Activated T-helper 2 cell treated with anti-CD3 and anti-CD28 coated beads, Interferon-gamma antibody, Interleukin-2, Interleukin-4, amounts not matched to agents 10 μg/mL and 5 μg/mL and 100 μg/mL, durations not matched to agents 14 hours and 24 hours and 36 hours (primary cell): ENCODE measurements around the gene FGFRL1. TPM values are rescaled to one million over a fixed set of nuclear protein-coding genes. Genes with fewer than 3 reads are reported as not detected.
"Not testable (repeated sequence)": the region's sequence is repeated elsewhere in the genome, so short reads cannot be mapped to it uniquely, and the experiment has no call there.

ENCODE experiments used
- DNase-seq: peaks from one replicate; pipeline ENCODE4 v3.0.0; 2021; ENCODE audit warnings: low spot score
- H3K27ac Mint-ChIP-seq: one replicate; pipeline ENCODE4 v1.8.0; 2021; ENCODE audit warnings: mixed read lengths
- H3K27me3 Mint-ChIP-seq: one replicate; pipeline ENCODE4 v1.8.0; 2021; ENCODE audit warnings: low read depth, mixed read lengths
- H3K36me3 Mint-ChIP-seq: one replicate; pipeline ENCODE4 v1.8.0; 2021; ENCODE audit warnings: low read depth, mixed read lengths
- H3K4me1 Mint-ChIP-seq: one replicate; pipeline ENCODE4 v1.8.0; 2021; ENCODE audit warnings: low read depth, mixed read lengths
- H3K4me3 Mint-ChIP-seq: one replicate; pipeline ENCODE4 v1.8.0; 2021; ENCODE audit warnings: low read depth, mild to moderate bottlenecking, moderate library complexity, mixed read lengths
- H3K9me3 Mint-ChIP-seq: one replicate; pipeline ENCODE4 v1.8.0; 2021; ENCODE audit warnings: mixed read lengths
- intact Hi-C: fragments of 100-400 bp; cut with micrococcal nuclease; formaldehyde crosslinking; loops from one replicate; pipeline ENCODE4 v1.15.1; 2023
- total RNA-seq: library from RNA; stranded (reverse); gene quantifications from 2 replicates; pipeline ENCODE4 v1.2.3, GENCODE V29; 2022

FGFRL1 gene
- total RNA-seq, 1 donor from 2014 or later = 17.5 TPM

DNA sequence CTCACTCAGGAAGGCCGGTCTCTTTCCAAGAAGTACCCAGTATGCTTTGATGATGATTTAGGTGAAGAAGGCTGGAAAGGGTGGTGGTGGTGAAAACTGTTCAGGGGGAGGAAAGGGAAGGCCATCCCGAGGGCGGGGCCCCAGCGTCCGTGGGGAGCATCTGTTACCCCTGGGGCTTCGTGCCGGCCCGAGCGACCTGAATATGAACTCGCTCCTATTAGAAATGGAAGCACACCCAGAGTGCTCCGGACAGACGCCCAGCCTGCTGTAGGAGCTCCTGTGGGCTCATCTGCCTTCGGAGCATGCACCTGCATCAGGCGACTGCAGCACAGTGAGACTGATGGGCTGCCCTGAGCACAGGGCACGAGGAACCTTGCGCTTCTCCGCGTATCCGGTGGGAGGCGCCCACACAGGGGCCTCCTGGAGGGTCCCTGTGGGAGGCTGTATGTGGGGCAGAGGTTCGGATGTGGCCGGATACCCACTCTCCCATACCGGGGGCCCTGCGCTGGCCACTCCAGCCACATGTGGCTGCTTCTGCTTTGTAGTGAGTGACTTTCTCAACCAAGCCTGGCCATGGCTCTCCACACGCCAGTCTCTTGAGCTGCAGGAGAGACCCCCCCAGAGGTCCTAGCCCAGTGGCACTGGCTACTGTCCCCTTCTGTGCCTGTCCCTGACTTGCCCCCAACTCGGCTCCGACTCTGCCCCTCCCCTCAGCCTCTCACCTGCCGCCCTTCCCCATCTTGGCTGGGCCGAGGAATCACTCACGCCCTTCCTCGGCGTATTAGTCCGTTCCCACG, 36.7 kb downstream of the FGFRL1 start:
- H3K4me1 Mint-ChIP-seq = peaks cover 2% of the 10 kb centered on the region
- H3K36me3 Mint-ChIP-seq = no peaks in the 10 kb centered on the region
- H3K27me3 Mint-ChIP-seq = peaks cover 19% of the 10 kb centered on the region
- no peaks in the 10 kb centered on the region for H3K9me3 Mint-ChIP-seq
- no peak overlapping the region for H3K4me3 Mint-ChIP-seq
- intact Hi-C loops = no loop called here
- H3K27ac Mint-ChIP-seq = no peak overlapping the region
- DNase-seq = no peak

DNA sequence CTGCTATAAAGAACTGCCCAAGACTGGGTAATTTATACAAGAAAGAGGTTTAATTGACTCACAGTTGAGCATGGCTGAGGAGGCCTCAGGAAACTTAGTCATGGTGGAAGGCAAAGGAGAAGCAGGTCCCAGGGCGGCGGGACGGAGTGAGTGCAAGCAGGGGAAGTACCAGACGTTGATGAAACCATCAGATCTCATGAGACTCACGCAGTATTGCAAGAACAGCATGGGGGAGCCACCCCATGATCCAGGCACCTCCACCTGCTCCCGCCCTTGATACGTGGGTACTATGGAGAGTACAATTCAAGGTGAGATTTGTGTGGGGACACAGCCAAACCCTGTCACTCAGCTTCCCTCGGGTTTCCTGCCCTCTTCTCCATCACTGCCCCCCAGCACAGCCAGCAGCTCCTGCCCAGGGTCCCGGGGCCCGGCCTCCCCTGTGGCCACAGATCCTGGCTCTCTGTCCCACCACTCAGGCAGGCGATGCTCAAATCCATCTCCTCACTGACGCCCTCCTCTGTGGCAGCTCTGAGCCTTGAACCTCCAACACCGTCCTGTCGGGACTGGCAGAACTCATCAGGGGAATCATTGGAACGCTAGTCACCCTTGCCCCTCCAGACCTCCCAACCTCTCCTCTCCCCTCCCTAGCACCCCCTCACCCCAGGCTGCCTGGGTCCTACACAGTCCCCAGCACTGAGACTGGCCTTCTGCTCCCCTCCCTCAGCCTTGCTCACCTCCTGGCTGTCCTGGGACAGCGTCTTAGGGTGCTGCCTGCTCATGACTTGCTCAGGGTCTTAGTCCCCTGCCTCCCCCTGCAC, 37.6 kb downstream of the FGFRL1 start:
- intact Hi-C loops = no loop called here
- peaks cover 2% of the 10 kb centered on the region for H3K4me1 Mint-ChIP-seq
- no peaks in the 10 kb centered on the region for H3K9me3 Mint-ChIP-seq
- H3K27me3 Mint-ChIP-seq = peaks cover 21% of the 10 kb centered on the region
- H3K4me3 Mint-ChIP-seq = no peak overlapping the region
- DNase-seq = no peak
- no peaks in the 10 kb centered on the region for H3K36me3 Mint-ChIP-seq
- no peak overlapping the region for H3K27ac Mint-ChIP-seq

DNA sequence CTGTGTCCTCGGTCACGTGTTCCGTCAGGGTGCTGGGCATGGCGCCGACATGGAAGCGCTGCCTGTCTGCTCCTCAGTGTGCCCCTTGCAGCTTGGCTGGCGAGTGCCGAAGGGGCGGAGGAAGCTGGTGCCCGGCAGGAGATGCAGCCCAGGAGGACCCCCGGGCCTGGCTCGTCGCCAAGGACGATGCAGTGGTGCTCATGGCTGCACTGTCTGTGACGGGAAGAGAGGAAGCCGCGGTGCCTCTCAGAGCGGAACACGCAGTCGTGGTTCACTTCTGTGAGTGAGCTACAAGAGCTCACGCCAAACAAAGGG, 38.1 kb downstream of the FGFRL1 start:
- intact Hi-C loops = no loop called here
- DNase-seq = no peak
- Mint-ChIP-seq H3K4me1 (peaks cover 2% of the 10 kb centered on the region), H3K36me3 (no peaks in the 10 kb centered on the region), H3K9me3 (no peaks in the 10 kb centered on the region), H3K27ac (no peak overlapping the region), H3K27me3 (peaks cover 21% of the 10 kb centered on the region), H3K4me3 (no peak overlapping the region)

DNA sequence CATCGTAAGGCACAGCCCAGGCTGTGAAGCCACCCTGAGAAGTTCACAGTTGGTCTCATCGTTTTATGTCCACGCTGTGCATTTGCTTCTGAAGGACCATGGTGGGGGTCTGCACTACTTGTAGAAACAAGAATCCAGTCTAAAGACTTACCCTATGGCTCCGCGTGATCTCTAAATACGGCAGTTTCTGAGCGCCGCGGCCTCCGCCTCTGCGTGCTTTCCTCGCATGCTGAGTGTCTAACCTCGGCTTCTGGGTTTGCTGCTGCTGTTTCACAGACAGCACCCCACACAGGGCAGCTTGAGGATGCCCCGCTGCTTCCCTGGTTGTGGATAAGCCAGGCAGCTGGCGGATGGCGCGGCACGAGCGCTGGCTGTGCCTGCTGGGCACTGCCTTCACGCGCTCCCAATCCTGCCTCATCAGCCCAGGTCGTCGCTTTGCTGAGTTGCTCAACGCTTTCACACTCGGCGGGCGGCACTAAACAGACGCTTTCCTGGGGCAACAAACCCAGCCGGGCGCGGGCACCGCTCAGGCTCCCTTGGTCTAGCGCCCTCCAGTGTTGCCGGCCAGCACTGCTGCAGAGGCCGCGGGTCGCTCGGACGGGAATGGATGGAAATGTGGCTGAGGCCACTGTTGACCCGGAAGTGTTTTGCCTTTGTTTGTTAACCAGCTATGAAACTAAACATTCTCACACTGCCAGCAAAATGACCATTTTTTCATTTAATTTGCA, 39.2 kb downstream of the FGFRL1 start:
- peaks cover 4% of the 10 kb centered on the region for H3K4me1 Mint-ChIP-seq
- H3K36me3 Mint-ChIP-seq = no peaks in the 10 kb centered on the region
- H3K4me3 Mint-ChIP-seq = no peak overlapping the region
- DNase-seq = no peak
- H3K9me3 Mint-ChIP-seq = no peaks in the 10 kb centered on the region
- H3K27me3 Mint-ChIP-seq = peaks cover 16% of the 10 kb centered on the region
- intact Hi-C loops = no loop called here
- H3K27ac Mint-ChIP-seq = no peak overlapping the region

DNA sequence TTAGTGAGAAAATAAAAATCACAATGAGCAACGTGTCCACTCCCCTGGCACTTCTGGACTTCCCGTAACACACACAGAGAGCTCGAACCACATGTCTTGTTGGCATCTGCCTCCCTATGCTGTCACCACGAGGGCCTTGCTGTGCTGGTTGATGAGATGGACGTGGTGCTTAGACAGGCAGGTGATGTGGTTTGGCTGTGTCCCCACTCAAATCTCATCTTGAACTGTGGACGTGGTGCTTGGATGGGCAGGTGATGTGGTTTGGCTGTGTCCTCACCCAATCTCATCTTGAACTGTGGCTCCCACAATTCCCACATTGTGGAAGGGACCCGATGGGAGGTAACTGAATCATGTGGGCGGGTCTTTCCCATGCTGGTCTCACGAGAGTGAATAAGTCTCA, 40.0 kb downstream of the FGFRL1 start:
- no peak overlapping the region for H3K27ac Mint-ChIP-seq
- no peaks in the 10 kb centered on the region for H3K9me3 Mint-ChIP-seq
- H3K27me3 Mint-ChIP-seq = peaks cover 20% of the 10 kb centered on the region
- no peak for DNase-seq
- no peak overlapping the region for H3K4me3 Mint-ChIP-seq
- intact Hi-C loops = no loop called here
- H3K4me1 Mint-ChIP-seq = peaks cover 11% of the 10 kb centered on the region
- no peaks in the 10 kb centered on the region for H3K36me3 Mint-ChIP-seq

DNA sequence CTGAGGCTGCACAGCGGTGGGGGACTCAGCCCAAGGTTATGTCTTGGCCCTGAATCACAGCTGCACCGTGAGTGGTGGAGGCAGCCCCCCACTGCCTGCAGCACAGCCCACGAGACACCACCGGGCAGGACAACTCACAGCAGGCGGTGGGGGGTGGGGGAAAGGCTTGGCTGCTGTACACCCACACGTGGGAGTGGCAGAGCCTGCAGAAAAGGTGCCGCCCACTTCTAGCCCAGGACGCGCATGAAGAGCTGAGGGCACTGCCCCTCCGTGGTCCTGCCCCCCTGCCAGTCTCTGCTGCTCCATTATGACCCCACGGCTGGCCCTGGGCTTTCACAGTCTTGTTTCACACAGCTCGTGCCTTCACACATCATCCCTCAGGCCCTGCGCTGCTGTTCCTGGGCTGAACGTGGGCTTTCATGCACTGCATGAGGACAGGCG, 40.8 kb downstream of the FGFRL1 start:
- peaks cover 17% of the 10 kb centered on the region for H3K27me3 Mint-ChIP-seq
- peaks cover 11% of the 10 kb centered on the region for H3K4me1 Mint-ChIP-seq
- no peak for DNase-seq
- no peaks in the 10 kb centered on the region for H3K36me3 Mint-ChIP-seq
- H3K9me3 Mint-ChIP-seq = no peaks in the 10 kb centered on the region
- intact Hi-C loops = no loop called here
- no peak overlapping the region for H3K27ac Mint-ChIP-seq
- H3K4me3 Mint-ChIP-seq = no peak overlapping the region

DNA sequence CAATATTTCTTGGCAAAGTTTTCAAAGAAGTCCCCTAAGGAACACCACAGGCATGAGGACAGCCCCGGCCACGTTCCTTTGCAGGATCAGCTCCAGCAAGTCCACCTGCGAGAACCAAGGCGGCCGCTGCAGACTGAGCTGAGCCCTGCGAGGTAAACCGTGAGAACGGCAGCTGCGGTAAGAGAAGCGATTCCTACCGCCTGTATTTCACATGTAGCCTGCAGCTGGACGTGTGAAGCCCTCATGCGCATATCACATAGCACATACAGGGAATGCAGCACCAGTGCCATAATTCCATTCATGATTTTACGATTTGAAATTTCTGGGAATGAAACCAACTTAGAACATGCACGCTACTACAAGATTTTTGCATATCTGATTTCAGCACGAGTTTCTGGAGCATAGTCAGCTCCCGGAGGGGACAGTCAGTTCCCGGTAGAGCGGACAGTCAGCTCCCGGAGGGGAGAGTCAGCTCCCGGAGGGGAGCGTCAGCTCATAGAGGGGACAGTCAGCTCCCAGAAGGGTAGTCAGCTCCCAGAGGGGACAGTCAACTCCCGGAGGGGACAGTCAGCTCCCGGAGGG, 41.7 kb downstream of the FGFRL1 start:
- no peak overlapping the region for H3K4me3 Mint-ChIP-seq
- H3K27ac Mint-ChIP-seq = no peak overlapping the region
- no peak for DNase-seq
- peaks cover 9% of the 10 kb centered on the region for H3K4me1 Mint-ChIP-seq
- no peaks in the 10 kb centered on the region for H3K36me3 Mint-ChIP-seq
- intact Hi-C loops = no loop called here
- H3K9me3 Mint-ChIP-seq = no peaks in the 10 kb centered on the region
- H3K27me3 Mint-ChIP-seq = peaks cover 11% of the 10 kb centered on the region

DNA sequence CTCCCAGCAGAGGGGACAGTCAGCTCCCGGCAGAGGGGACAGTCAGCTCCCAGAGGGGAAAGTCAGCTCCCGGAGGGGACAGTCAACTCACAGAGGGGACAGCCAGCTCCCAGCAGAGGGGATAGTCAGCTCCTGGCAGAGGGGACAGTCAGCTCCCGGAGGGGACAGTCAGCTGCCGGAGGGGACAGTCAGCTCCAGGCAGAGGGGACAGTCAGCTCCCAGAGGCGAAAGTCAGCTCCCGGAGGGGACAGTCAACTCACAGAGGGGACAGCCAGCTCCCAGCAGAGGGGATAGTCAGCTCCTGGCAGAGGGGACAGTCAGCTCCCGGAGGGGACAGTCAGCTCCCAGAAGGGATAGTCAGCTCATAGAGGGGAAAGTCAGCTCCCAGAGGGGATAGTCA, 42.5 kb downstream of the FGFRL1 start:
- DNase-seq, H3K4me3 Mint-ChIP-seq, H3K36me3 Mint-ChIP-seq, H3K9me3 Mint-ChIP-seq, H3K4me1 Mint-ChIP-seq, H3K27ac Mint-ChIP-seq, intact Hi-C loops: not testable (repeated sequence)
- H3K27me3 Mint-ChIP-seq = peaks cover 11% of the 10 kb centered on the region

DNA sequence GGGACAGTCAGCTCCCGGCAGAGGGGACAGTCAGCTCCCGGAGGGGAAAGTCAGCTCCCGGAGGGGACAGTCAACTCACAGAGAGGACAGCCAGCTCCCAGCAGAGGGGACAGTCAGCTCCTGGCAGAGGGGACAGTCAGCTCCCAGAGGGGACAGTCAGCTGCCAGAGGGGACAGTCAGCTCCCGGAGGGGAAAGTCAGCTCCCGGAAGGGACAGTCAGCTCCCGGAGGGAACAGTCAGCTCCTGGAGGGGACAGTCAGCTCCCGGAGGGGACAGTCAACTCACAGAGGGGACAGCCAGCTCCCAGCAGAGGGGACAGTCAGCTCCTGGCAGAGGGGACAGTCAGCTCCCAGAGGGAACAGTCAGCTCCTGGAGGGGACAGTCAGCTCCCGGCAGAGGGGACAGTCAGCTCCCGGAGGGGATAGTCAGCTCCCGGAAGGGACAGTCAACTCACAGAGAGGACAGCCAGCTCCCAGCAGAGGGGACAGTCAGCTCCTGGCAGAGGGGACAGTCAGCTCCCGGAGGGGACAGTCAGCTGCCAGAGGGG, 43.3 kb downstream of the FGFRL1 start:
- intact Hi-C loops = loop anchor here (5.0 kb wide), 1 partner anchor 42 kb away; the partner anchor contains the start of gene FGFRL1
- H3K9me3 Mint-ChIP-seq, H3K36me3 Mint-ChIP-seq, H3K27ac Mint-ChIP-seq, H3K4me3 Mint-ChIP-seq, DNase-seq, H3K4me1 Mint-ChIP-seq: not testable (repeated sequence)
- peaks cover 11% of the 10 kb centered on the region for H3K27me3 Mint-ChIP-seq

DNA sequence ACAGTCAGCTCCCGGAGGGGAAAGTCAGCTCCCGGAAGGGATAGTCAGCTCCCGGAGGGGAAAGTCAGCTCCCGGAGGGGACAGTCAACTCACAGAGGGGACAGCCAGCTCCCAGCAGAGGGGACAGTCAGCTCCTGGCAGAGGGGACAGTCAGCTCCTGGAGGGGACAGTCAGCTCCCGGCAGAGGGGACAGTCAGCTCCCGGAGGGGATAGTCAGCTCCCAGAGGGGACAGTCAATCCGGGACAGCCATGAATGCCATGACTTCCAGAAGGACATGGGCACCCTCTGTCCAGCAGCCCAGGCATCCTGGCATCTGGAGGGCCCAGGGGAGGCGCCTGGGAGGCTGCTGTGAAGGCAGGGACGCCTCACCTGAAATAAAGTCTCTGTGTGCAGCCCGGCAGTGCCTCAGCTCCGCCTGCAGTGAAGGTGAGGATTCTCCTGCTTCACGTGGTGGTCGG, 43.8 kb downstream of the FGFRL1 start:
- DNase-seq, H3K36me3 Mint-ChIP-seq, H3K27ac Mint-ChIP-seq, H3K4me1 Mint-ChIP-seq, H3K9me3 Mint-ChIP-seq: not testable (repeated sequence)
- H3K27me3 Mint-ChIP-seq = peaks cover 11% of the 10 kb centered on the region
- H3K4me3 Mint-ChIP-seq = peak overlapping the region; percentile 46
- intact Hi-C loops = loop anchor here (5.0 kb wide), 1 partner anchor 43 kb away; the partner anchor contains the start of gene FGFRL1

DNA sequence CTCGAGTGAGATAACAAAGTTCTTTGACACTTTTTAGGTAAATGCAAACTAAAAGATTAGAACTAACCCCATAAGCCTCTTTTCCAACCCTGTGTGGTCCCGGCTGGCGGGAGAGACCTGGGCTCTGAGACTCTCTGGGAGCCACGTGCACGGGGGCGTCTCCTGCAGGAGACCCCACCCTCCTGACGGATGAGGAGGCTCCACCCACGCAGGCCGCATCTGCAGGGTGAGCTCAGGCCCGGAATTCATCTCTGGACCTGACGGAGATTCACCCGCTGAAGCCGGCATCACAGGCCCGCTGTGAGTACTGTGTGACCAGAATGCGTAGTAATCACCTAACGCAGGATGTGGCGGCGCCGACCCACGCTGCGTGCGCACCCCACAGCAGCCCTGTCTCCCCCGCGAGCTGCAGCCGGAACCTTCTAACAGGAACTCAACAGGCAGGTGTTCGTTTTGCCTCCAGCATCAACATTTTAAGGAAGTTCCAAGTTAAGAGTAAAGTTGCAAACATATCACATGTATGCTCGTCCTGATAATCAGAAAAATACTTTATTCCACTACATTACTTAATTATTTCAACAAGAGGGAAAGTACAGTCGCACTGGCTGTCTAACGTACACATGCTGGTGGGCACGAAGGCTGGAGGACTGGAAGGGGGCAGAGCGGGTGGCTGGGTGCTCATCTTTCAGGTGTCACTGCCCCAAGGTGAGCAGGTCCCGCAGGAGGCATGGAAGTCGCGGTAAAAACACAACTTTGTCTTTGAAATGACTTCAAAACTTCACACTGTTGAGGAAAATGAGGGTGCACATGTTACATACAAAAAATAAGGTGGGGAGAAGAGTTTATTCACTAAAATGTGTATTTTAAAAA, 44.5 kb downstream of the FGFRL1 start:
- H3K27ac Mint-ChIP-seq = peak overlapping the region; percentile 17
- no peaks in the 10 kb centered on the region for H3K36me3 Mint-ChIP-seq
- intact Hi-C loops = loop anchor here (5.0 kb wide), 1 partner anchor 44 kb away; the partner anchor contains the start of gene FGFRL1

More for the DNA sequence above, 44.5 kb downstream of the FGFRL1 start:
- Mint-ChIP-seq H3K4me3 (peak overlapping the region; percentile 46), H3K27me3 (peaks cover 11% of the 10 kb centered on the region), H3K9me3 (no peaks in the 10 kb centered on the region), H3K4me1 (peaks cover 9% of the 10 kb centered on the region)
- DNase-seq = peak; percentile 69
